ENCODE results near the gene MACO1.
"Not testable (repeated sequence)": the region's sequence is repeated elsewhere in the genome, so short reads cannot be mapped to it uniquely, and the experiment has no call there.

The MACO1 gene

DNA sequence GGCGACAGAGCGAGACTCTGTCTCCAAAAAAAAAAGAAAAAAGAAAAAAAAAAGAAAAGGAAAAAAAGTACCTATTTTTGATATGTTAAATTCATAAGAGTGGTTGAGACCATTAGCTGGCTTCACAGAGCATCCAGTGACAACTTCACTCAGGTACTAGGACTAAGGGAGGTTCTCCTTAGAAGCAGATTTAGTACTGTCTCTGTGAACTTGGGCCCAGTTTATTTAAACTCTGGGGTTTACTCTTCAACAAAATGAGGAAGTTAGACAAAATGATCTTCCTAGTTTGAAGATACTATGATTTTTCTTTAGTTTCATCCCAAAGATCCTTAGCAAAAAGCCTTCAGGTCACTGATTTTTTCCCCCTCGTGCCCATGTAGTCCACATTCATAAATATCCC, 21.2 kb downstream of the MACO1 start:
- no peaks in the 10 kb centered on the region for H3K9me3 Mint-ChIP-seq
- no peaks in the 10 kb centered on the region for H3K27me3 Mint-ChIP-seq (ENCODE audit: low read depth, poor library complexity)
- H3K36me3 Mint-ChIP-seq (ENCODE audit: low read depth), result peaks cover 50% of the 10 kb centered on the region
- H3K27ac Mint-ChIP-seq, result no peak overlapping the region
- TF ChIP-seq CTCF (IDR thresholded peaks at IDR 0.05), result no peak
- peaks cover 4% of the 10 kb centered on the region for H3K4me1 Mint-ChIP-seq
- no peak overlapping the region for H3K4me3 Mint-ChIP-seq
- DNase-seq, result no peak

DNA sequence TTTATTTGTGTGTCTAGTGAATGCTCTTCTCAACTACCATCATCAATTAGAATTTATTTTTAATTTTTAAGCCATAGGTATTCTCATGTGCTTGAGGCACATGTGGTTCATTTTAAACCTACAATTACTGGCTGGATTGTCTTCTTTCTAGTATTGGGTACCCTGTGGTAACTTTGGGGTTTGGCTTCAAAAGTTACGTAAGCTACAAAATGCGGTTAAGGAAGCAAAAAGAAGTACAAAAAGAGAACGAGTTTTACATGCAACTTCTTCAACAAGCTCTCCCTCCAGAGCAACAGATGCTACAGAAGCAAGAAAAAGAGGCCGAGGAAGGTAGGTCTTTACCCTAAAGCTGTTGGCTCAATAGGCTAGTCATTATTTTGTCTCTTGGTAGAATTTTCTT, 25.8 kb downstream of the MACO1 start:
- no peak overlapping the region for H3K4me3 Mint-ChIP-seq
- peaks cover 13% of the 10 kb centered on the region for H3K4me1 Mint-ChIP-seq
- no peak for TF ChIP-seq CTCF (IDR thresholded peaks at IDR 0.05)
- peaks cover 68% of the 10 kb centered on the region for H3K36me3 Mint-ChIP-seq (ENCODE audit: low read depth)
- H3K27ac Mint-ChIP-seq, result no peak overlapping the region
- H3K27me3 Mint-ChIP-seq (ENCODE audit: low read depth, poor library complexity), result no peaks in the 10 kb centered on the region
- H3K9me3 Mint-ChIP-seq, result no peaks in the 10 kb centered on the region
- DNase-seq, result no peak

DNA sequence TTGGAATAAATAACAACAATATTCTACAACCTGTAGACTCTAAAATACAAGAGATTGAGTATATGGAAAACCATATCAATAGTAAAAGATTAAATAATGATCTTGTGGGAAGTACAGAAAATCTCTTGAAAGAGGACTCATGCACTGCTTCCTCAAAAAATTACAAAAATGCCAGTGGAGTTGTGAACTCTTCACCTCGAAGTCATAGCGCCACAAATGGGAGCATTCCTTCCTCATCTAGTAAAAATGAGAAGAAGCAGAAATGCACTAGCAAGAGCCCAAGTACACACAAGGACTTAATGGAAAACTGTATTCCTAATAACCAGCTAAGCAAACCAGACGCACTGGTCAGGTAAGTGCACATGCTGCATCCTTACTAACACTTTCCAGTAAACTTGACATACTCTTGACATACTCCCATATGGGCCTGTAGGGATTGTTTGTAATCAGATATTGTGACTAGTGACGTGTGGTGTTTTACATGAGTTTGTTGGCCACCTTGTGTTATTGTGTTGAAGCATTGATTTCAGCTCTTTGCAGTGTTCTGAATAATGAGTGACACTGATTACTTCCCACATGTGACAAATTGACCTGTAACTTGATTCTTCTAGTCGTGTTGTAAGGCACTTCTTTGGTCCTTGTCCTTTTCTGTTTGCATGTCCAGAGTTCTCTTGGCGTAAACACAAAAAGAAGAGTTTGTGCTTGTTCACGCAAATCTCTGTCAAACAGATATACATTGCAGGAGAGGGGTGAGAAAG, 28.0 kb downstream of the MACO1 start:
- no peak for TF ChIP-seq CTCF (IDR thresholded peaks at IDR 0.05)
- peaks cover 13% of the 10 kb centered on the region for H3K4me1 Mint-ChIP-seq
- H3K27ac Mint-ChIP-seq, result no peak overlapping the region
- peaks cover 72% of the 10 kb centered on the region for H3K36me3 Mint-ChIP-seq (ENCODE audit: low read depth)
- no peaks in the 10 kb centered on the region for H3K27me3 Mint-ChIP-seq (ENCODE audit: low read depth, poor library complexity)
- H3K4me3 Mint-ChIP-seq, result no peak overlapping the region
- no peaks in the 10 kb centered on the region for H3K9me3 Mint-ChIP-seq
- no peak for DNase-seq

DNA sequence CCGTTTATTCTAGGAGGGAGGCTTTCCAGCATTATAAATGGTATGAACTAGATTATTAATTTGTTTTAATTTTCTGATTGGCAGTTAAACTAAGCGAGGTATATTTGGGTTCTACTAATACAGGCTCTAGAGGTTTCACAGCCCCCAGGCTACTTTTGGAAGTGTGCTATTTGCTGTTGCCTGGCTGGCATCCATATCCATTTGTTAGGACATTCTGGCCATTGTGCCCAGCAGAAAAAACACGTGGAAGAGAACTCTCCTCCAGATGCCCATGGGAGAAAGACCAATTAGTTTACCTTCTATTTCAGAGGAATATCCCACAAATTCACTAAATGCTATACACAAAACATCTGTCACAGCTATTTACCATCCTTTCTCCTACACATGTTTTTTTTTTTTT, 29.3 kb downstream of the MACO1 start:
- no peaks in the 10 kb centered on the region for H3K9me3 Mint-ChIP-seq
- no peak overlapping the region for H3K27ac Mint-ChIP-seq
- no peak overlapping the region for H3K4me3 Mint-ChIP-seq
- no peak for TF ChIP-seq CTCF (IDR thresholded peaks at IDR 0.05)
- H3K27me3 Mint-ChIP-seq (ENCODE audit: low read depth, poor library complexity), result no peaks in the 10 kb centered on the region
- H3K4me1 Mint-ChIP-seq, result peaks cover 13% of the 10 kb centered on the region
- peaks cover 70% of the 10 kb centered on the region for H3K36me3 Mint-ChIP-seq (ENCODE audit: low read depth)
- DNase-seq, result no peak

GRCh38 chr1:25460816-25461215, 30.1 kb downstream of the MACO1 start:
- H3K4me1 Mint-ChIP-seq, result peaks cover 13% of the 10 kb centered on the region
- DNase-seq; H3K9me3 Mint-ChIP-seq; H3K27ac Mint-ChIP-seq; H3K4me3 Mint-ChIP-seq; H3K27me3 Mint-ChIP-seq (ENCODE audit: low read depth, poor library complexity): not testable (repeated sequence)
- H3K36me3 Mint-ChIP-seq (ENCODE audit: low read depth), result peaks cover 72% of the 10 kb centered on the region

DNA sequence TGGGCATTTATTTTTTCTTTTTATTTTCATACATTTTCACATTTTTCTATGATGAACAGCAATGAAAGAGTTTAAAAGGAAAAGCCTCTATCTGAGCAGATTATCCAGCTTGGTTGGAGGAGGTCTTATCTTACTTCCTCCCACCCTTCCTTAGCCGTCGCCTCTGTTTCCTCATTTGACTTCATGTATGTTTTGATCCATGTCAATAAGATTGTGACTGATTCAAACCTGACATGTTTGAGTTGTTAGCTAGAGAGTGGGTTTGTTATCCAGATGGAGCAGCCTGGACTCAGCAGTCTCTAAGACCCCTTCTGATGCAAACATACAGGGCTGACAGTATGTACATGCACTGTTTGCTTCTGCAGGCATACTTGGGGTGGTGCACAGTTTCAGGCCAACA, 31.2 kb downstream of the MACO1 start:
- H3K9me3 Mint-ChIP-seq, result no peaks in the 10 kb centered on the region
- no peak for DNase-seq
- H3K27me3 Mint-ChIP-seq (ENCODE audit: low read depth, poor library complexity), result no peaks in the 10 kb centered on the region
- H3K4me3 Mint-ChIP-seq, result no peak overlapping the region
- H3K27ac Mint-ChIP-seq, result no peak overlapping the region
- H3K36me3 Mint-ChIP-seq (ENCODE audit: low read depth), result peaks cover 73% of the 10 kb centered on the region
- no peak for TF ChIP-seq CTCF (IDR thresholded peaks at IDR 0.05)
- peaks cover 13% of the 10 kb centered on the region for H3K4me1 Mint-ChIP-seq

Measured in nephron progenitor cell (in vitro differentiated cells).